ENCODE measurements around the gene UBR2.
"Not testable (repeated sequence)": the region's sequence is repeated elsewhere in the genome, so short reads cannot be mapped to it uniquely, and the experiment has no call there.

UBR2 gene

DNA sequence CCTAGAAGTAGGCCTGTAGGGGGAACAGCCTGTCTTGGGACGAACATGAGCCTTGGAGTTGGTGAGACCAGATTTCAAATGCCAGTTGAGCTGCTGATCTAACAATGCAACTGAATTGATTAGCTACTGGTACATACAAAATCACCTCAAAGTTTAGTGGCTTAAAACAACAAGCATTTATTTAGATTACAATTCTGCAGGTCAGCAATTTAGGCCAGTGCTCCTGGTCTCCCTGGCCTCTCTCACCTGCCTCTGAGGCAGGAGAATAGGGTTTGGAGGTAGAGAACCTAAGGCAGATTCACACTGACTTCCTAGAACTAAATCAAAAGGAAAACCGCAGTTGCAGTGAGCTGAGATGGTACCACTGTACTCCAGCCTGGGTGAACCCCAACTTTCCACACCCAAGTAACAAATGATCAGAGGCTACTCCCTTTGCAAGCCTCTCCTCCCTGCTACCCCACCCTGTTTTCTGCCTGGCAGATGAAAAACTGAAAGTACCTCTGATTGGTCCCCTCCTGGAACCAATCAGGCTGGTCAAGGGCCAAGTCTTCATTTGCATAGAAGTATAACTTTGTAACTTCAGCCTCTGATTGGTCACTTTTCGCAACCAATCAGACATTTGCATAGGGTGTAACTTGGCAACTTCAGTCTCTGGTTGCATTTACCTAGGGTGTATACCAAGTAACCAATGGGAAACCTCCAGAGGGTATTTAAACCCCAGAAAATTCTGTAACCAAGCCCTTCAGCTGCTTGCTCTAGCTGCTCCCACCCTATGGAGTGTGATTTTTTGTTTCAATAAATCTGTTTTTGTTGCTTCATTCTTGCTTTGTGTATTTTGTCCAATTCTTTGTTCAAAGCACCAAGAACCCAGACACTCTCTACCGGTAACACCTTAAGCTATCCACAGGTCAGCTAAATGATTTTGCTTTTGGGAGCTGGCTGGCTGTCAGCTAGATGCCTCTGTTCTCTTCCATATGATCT, 8.1 kb upstream of the UBR2 start:
- DNase-seq (ENCODE audit: low read depth): no peak

DNA sequence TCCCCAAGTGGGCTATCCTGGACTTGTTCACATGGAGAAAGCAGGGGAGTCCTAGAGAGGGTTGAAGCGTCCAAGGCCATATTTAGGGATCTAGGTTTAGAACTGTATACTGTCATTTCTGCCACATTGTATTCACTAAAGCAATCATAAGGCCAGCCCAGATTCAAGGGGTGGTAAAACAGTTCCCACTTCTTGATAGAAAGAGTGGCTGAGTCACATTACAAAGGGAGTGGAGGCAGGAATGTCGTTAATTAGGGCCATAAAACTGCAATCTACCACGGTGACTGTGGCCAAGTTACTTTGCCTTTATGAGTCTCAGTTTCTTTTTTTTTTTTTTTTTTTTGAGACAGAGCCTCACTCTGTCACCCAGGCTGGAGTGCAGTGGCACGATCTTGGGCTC, 7.4 kb upstream of the UBR2 start:
- no peak for DNase-seq (ENCODE audit: low read depth)

GRCh38 chr6:42559276-42559675, 4.6 kb upstream of the UBR2 start:
- DNase-seq (ENCODE audit: low read depth): not testable (repeated sequence)

GRCh38 chr6:42561986-42562385, 1.8 kb upstream of the UBR2 start:
- no peak for DNase-seq (ENCODE audit: low read depth)

GRCh38 chr6:42562788-42563405, 932 bp upstream of the UBR2 start:
- DNase-seq (ENCODE audit: low read depth): no peak

GRCh38 chr6:42564506-42564825, 637 bp downstream of the UBR2 start:
- no peak for DNase-seq (ENCODE audit: low read depth)

DNA sequence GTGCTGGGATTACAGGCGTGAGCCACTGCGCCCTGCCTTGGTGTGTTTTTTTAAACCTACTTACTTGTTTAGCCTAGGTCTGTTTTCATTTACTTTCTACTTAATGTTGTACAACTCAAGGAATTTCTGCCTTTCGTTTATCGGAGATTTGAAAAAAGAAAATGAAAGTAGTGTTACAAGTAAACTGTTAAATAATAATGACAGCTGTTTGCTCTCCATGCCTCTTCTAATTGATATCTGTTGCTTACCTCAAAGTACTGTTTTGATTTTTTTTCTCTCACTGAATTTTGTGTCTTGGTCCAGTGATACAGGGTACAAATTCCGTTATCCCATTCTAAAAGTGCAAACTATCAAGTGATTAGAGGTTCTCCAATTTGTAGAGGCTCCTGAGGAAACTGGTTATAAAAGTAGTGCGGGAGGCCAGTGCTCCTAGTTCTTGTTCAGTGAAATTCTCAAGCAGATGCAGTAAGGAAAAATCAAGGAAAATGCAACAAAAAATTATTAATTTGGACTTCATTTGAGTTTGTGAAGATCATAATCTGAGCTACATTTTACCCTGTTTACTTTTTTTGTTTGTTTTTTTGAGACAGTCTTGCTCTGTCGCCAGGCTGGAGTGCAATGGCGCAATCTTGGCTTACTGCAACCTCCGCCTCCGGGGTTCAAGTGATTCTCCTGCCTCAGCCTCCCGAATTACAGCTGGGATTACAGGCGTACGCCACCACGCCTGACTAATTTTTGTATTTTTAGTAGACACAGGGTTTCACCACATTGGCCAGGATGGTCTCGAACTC, 2.2 kb downstream of the UBR2 start:
- DNase-seq (ENCODE audit: low read depth): no peak

DNA sequence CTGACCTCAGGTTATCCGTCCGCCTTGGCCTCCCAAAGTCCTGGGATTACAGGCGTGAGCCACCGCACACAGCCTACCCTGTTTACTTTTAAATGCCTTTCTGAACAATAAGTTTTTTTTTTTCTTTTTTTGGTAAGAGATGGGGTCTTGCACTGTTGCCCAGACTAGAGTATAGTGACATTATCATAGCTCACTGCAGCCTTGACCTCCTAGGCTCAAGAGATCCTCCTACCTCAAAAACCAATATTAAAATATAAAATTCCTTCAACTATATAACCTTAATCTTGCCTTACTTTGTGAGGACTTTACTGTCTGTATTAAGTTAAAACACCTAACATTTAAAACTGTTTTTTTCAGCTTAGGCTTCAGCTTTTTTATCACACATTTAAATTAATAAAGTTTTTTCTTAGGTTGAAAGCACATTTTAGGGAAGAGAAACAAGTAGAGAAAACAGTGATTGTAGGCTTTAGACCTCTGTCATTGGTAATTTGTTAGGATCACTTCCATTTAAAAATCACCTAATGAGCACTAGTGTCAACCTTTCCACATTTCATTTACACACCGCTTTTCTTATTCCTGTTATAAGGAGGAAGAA, 2.9 kb downstream of the UBR2 start:
- DNase-seq (ENCODE audit: low read depth): no peak

DNA sequence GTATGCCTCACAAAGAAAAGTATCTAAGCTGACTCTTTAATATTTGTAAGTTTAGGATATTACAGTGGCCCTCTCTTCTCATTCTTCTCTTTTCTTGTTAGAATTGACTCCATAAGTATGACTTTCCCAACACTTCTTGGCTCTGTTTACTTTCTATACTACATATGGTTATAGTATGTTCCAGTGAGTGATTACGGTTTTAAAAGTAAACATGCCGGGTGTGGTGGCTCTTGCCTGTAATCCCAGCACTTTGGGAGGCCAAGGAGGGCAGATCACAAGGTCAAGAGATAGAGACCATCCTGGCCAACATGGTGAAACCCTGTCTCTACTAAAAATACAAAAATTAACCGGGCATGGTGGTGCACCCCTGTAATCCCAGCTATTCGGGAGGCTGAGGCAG, 3.4 kb downstream of the UBR2 start:
- not testable (repeated sequence) for DNase-seq (ENCODE audit: low read depth)

DNA sequence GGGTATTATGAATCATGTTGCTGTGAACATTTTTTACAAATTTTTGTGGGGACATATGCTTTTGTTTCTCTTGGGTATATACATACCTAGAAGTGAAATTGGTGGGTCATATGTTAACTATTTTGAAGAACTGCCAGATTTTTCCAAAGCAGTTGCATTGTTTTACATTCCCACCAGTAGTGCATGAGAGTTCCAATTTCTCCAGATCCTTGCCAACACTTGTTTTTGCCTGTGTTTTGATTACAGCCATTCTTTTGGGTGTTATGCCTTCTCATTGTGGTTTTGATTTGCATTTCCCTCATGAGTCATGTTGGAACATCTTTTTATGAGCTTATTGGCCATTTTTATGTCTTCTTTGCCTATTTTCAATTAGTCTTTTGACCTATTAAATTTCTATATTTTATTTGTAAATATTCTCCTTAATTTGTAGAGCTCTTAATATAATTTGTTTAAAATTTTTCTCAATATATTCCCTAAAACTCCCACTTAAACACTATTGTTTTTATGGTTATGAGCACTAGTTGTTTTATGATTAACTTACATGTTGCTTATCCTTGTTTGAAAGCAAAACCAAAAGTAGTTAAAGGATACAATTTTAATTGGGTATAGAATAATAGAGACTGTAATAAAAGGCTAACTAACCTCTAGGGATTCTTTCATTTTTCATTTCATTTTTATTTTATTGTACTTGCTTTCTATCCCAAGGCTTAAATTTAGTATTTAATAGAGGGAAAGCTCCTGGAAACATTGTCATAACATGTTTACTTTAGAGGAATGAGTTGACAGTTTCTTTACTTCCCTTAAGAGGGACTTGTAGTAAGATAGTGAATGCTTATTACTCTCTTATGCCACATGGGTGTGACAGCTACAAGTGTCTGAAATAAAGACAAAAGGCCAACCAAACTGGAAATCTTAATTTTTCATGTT, 5.5 kb downstream of the UBR2 start:
- no peak for DNase-seq (ENCODE audit: low read depth)

DNA sequence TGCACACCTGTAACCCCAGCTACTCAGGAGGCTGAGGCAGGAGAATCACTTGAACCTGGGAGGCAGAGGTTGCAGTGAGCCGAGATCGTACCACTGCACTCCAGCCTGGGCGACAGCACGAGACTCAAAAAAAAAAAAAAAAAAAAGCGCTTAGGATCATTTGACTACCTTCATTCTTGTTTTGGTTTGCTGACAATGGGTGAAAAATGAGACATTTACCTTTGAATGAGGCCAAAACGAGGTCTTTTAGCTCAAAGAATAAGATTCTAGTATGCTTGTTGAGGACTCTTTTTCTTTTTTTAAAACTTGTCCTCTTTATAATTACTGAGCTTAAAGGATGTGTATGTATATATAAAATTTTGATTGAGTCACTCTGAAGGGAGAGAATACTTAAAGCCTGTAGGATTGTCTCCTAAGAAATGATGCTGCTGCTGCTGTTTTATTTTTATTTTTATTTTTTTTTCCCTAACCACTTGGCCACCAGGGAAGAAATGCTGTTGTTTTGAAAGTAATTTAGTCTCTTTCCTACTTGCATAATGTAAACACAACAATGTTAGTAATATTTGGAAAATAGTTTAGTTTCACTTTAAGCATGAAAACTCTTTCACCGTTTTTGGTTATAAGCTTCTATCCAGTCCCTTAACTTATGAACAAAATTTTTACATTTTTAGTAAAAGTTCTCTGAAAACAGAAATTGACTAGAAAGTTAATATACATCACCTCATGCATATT, 7.9 kb downstream of the UBR2 start:
- DNase-seq (ENCODE audit: low read depth): no peak

DNA sequence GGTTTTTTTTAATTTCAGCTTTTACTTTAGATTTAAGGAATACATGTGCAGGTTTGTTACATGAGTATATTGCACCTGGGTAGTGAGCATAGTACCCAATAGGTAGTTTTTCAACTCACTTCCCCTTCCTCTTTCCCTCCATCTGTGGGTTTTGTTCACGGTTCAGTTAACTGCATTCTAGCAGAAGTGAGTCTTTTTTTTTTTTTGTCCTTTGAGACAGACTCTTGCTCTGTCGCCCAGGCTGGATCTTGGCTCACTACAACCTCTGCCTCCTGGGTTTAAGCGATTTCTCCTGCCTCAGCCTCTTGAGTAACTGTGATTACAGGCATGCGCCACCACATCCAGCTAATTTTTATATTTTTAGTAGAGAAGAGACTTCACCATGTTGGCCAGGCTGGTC, 8.7 kb downstream of the UBR2 start:
- DNase-seq (ENCODE audit: low read depth): no peak

GRCh38 chr6:42576538-42576937, 12.7 kb downstream of the UBR2 start:
- not testable (repeated sequence) for DNase-seq (ENCODE audit: low read depth)

DNA sequence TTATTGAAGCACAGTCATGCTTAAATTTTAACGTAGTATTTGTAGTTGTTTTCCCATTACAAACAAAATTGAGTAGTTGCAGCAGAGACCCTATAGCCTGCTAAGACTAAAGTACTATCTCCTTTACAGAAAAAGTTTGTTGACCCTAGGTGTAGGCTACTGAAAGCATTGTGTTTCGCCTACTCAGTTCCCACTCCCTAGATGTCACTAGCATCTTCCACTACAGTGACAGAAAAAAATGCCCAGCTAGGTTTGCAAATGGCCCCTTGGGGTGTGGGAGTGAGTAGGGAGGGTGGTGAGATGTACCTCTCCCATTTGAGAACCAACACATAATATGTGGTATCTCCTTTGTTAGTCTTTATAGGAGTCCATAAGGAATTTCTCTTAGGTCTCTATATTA, 34.5 kb downstream of the UBR2 start:
- DNase-seq (ENCODE audit: low read depth): no peak

- DNase-seq (ENCODE audit: low read depth): no peak
Measured at GRCh38 chr6:42599558-42599957, 35.7 kb downstream of the UBR2 start.

DNA sequence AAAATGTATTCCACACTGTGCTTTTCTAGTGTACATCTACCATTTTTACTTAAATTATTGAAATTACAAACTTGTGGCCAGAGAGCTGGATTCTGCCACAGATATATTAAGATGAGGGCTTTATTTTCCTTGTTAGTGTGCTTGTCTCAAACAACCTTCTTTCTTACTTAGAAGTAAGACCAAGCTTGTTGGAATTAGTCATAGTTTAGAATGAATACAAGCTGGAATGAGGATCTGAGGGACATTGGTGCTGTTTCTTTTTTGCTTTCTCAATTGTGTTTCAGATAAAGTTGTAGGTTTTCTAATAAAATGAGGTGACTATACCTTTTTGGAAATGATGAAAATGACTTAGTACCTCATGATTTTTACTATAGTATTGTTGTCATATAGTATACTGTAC, 40.3 kb downstream of the UBR2 start:
- DNase-seq (ENCODE audit: low read depth): no peak

GRCh38 chr6:42604699-42605098, 40.9 kb downstream of the UBR2 start:
- DNase-seq (ENCODE audit: low read depth): not testable (repeated sequence)

DNA sequence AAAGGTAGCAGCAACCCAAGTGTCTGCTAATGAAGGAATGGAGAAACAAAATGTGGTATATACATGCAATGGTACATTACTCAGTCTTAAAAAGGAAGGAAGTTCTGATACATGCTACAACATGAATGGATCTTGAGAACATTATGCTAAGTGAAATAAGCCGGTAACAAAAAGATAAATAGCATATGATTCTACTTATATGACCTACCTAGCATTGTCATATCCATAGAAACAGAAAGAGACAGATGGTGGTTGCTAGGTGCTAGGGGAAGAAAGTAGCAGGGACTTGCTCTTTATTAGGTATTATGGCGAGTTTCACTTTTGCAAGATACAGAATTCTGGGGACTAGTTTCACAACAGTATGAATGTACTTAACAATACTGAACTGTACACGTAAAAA, 46.6 kb downstream of the UBR2 start:
- no peak for DNase-seq (ENCODE audit: low read depth)

GRCh38 chr6:42615518-42615917, 51.7 kb downstream of the UBR2 start:
- DNase-seq (ENCODE audit: low read depth): no peak

GRCh38 chr6:42616716-42617115, 52.9 kb downstream of the UBR2 start:
- no peak for DNase-seq (ENCODE audit: low read depth)

DNA sequence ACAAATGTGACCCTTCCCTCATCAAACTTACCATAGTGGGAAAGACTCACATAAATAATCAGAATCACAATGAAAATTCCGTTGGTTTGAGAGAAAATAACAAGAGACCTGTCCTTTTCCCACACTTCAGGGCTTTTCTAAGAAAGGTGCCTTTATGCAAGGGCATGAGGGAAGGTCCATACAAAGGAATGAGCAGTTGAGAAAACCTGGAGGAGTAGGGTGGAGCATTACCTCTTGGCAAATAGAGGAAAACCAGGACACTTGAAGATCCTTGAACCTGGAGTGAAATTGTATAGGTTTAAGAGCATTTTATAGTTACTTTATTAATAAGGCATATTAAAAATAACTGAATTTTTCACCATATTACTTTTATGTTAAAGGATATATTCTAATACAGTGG, 54.3 kb downstream of the UBR2 start:
- no peak for DNase-seq (ENCODE audit: low read depth)

All from CMK (cell line).